ENCODE results near the gene ANKRD33B.

Gene ANKRD33B

GRCh38 chr5:10578293-10578665 is 14.4 kb downstream of the ANKRD33B start:
- no peak for DNase-seq (ENCODE audit: low read depth)

- no peak for DNase-seq (ENCODE audit: low read depth)
These were observed 15.0 kb downstream of the ANKRD33B start for GRCh38 chr5:10578869-10579268.

- no peak for DNase-seq (ENCODE audit: low read depth)
These were observed 16.0 kb downstream of the ANKRD33B start for GRCh38 chr5:10579536-10580521.

GRCh38 chr5:10580531-10581423 is 16.9 kb downstream of the ANKRD33B start:
- DNase-seq (ENCODE audit: low read depth), result no peak

- no peak for DNase-seq (ENCODE audit: low read depth)
These were observed 17.5 kb downstream of the ANKRD33B start for GRCh38 chr5:10581424-10581748.

GRCh38 chr5:10581867-10582511 is 18.1 kb downstream of the ANKRD33B start:
- DNase-seq (ENCODE audit: low read depth), result no peak

- DNase-seq (ENCODE audit: low read depth), result no peak
These were observed 18.6 kb downstream of the ANKRD33B start for GRCh38 chr5:10582512-10582897.

GRCh38 chr5:10583663-10584572 is 20.0 kb downstream of the ANKRD33B start:
- no peak for DNase-seq (ENCODE audit: low read depth)

- no peak for DNase-seq (ENCODE audit: low read depth)
These were observed 21.0 kb downstream of the ANKRD33B start for GRCh38 chr5:10584714-10585517.

GRCh38 chr5:10585518-10585915 is 21.6 kb downstream of the ANKRD33B start:
- DNase-seq (ENCODE audit: low read depth), result no peak

- DNase-seq (ENCODE audit: low read depth), result no peak
These were observed 22.1 kb downstream of the ANKRD33B start for GRCh38 chr5:10586008-10586407.

GRCh38 chr5:10586555-10586954 is 22.7 kb downstream of the ANKRD33B start:
- no peak for DNase-seq (ENCODE audit: low read depth)

GRCh38 chr5:10588109-10588775 is 24.4 kb downstream of the ANKRD33B start:
- DNase-seq (ENCODE audit: low read depth), result no peak

GRCh38 chr5:10588779-10589447 is 25.0 kb downstream of the ANKRD33B start:
- no peak for DNase-seq (ENCODE audit: low read depth)

GRCh38 chr5:10590226-10590999 is 26.5 kb downstream of the ANKRD33B start:
- DNase-seq (ENCODE audit: low read depth), result no peak

- DNase-seq (ENCODE audit: low read depth), result no peak
These were observed 27.3 kb downstream of the ANKRD33B start for GRCh38 chr5:10591159-10591558.

- DNase-seq (ENCODE audit: low read depth), result no peak
These were observed 28.1 kb downstream of the ANKRD33B start for GRCh38 chr5:10591966-10592365.

- DNase-seq (ENCODE audit: low read depth), result no peak
These were observed 28.7 kb downstream of the ANKRD33B start for GRCh38 chr5:10592601-10593000.

Data from T follicular helper cell (primary cell).